Tibial artery (tissue), 4 donors: Measurements from ENCODE around the gene POLA1.

Experiments
- DNase-seq, 2 donors: peaks; one replicate each; pipeline ENCODE4 v3.0.0-alpha.2; 2019
- H3K27ac ChIP-seq, 2 donors: fragments of 200-600 bp; sonication (generic) in 1 of 2; 1 replicate in 1 of 2; 2 replicates in 1 of 2; pipeline ENCODE4 v1.5.1; 2018 to 2019; ENCODE audit warnings: mild to moderate bottlenecking in 1 of 2
- H3K27me3 ChIP-seq, 2 donors: fragments of 200-600 bp; sonication (generic) in 1 of 2; one replicate each; pipeline versions ENCODE4 v1.5.1 to v1.6.0; 2016 to 2019
- H3K36me3 ChIP-seq, 3 donors: fragments of 200-600 bp; sonication (generic) in 2 of 3; one replicate each; pipeline ENCODE4 v1.5.1; 2016 to 2019; ENCODE audit warnings: mild to moderate bottlenecking in 2 of 3
- H3K4me1 ChIP-seq, 4 donors: fragments of 200-600 bp; sonication (generic) in 2 of 4; 1 replicate in 3 of 4; 2 replicates in 1 of 4; pipeline ENCODE4 v1.5.1; 2016 to 2019
- H3K4me3 ChIP-seq, 2 donors: fragments of 200-600 bp; sonication (generic) in 1 of 2; 1 replicate in 1 of 2; 2 replicates in 1 of 2; pipeline ENCODE4 v1.5.1; 2018 to 2019; ENCODE audit warnings: mild to moderate bottlenecking in 2 of 2
- H3K9me3 ChIP-seq, 3 donors: fragments of 200-600 bp; sonication (generic) in 1 of 3; one replicate each; pipeline ENCODE4 v1.5.1; 2016 to 2019
- intact Hi-C: fragments of 100-400 bp; cut with DNase I; formaldehyde crosslinking; loops from one replicate; pipeline ENCODE4 v1.15.0; 2023; ENCODE audit warnings: low total_unique reads
- TF ChIP-seq, protein P1 (sequence below), 2 experiments: fragments of 200-600 bp in 1 of 2; fragments of 450-650 bp in 1 of 2; IDR thresholded peaks; one replicate each; pipeline ENCODE4 v1.5.1; 2017 to 2019; ENCODE audit warnings: antibody characterized with exemption in 2 of 2, mild to moderate bottlenecking in 1 of 2, moderate library complexity in 1 of 2

The POLA1 gene

DNA sequence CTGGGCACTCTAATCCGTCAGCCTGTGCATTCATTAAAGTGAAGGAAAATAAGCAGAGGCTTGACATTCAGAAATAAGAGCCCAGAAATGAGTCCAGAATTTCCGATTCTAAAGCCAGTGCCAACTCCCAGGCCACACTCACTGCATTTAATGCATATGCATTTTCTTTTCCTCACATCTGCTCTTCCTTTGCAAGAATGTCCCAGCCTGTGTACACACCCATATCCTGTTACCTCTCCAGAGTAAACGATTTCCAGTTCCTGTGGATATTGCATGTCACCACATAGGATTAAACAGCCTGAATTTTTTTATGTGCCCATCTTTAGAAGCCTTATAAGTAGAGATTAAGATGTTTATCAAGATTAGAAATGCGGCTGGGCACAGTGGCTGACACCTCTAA lies 294.6 kb downstream of the POLA1 start:
- no peaks in the 10 kb centered on the region for H3K36me3 ChIP-seq
- H3K27me3 ChIP-seq, result no peaks in the 10 kb centered on the region
- intact Hi-C loops, result no loop called here

DNA sequence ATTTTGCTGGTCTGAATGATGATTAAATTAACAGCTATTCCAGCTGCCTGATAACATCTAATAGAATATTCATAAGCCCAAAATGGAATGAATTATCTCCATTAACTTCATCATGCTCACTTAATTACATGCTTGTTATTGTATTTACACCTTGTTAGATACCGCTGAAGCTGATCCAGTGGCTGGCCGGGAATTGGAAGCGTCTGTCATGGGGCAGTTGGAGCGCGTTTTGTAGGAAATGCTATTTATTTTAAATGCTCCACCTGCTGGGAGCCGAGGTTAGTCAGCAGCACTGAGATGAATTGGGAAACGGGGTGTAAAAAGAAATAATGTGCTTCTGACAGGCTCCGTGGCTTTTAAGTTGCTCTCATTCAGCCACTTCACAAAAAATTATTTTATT lies 296.8 kb downstream of the POLA1 start:
- no peak overlapping the region for H3K4me3 ChIP-seq
- no peak overlapping the region for H3K27ac ChIP-seq
- H3K27me3 ChIP-seq, result no peaks in the 10 kb centered on the region
- intact Hi-C loops, result no loop called here
- DNase-seq, result no peak
- no peaks in the 10 kb centered on the region for H3K36me3 ChIP-seq
- TF ChIP-seq, protein P1, sequence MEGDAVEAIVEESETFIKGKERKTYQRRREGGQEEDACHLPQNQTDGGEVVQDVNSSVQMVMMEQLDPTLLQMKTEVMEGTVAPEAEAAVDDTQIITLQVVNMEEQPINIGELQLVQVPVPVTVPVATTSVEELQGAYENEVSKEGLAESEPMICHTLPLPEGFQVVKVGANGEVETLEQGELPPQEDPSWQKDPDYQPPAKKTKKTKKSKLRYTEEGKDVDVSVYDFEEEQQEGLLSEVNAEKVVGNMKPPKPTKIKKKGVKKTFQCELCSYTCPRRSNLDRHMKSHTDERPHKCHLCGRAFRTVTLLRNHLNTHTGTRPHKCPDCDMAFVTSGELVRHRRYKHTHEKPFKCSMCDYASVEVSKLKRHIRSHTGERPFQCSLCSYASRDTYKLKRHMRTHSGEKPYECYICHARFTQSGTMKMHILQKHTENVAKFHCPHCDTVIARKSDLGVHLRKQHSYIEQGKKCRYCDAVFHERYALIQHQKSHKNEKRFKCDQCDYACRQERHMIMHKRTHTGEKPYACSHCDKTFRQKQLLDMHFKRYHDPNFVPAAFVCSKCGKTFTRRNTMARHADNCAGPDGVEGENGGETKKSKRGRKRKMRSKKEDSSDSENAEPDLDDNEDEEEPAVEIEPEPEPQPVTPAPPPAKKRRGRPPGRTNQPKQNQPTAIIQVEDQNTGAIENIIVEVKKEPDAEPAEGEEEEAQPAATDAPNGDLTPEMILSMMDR (IDR thresholded peaks at IDR 0.05), result no peak
- H3K4me1 ChIP-seq, result no peaks in the 10 kb centered on the region
- no peaks in the 10 kb centered on the region for H3K9me3 ChIP-seq

More for the DNA sequence above, 294.6 kb downstream of the POLA1 start:
- no peak overlapping the region for H3K4me3 ChIP-seq
- H3K27ac ChIP-seq, result no peak overlapping the region
- H3K9me3 ChIP-seq, result no peaks in the 10 kb centered on the region
- H3K4me1 ChIP-seq, result no peaks in the 10 kb centered on the region
- TF ChIP-seq, protein P1 (IDR thresholded peaks at IDR 0.05), result no peak
- DNase-seq, result no peak

DNA sequence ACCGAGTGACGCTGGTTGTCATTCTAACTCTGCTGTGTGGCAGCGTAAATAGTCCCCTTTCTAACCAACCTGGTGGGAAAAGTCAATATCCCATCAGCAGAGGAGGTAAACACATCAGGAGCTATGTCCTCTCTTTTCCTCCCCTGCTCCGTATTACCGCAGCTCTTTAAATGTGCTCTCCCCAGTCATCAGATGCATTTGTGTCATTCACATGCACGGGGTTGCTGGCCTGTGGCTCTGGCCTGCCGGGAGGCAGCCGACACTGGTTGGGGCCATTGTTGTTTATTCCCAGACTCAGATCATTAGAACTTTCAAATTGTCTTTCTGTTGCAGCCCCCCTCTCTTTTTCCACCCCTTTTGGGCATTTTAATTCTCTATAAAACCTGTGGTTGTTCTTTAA lies 300.2 kb downstream of the POLA1 start:
- Histone ChIP-seq H3K4me1 (no peaks in the 10 kb centered on the region), H3K4me3 (no peak overlapping the region), H3K36me3 (peaks cover 0 to 11% (median 0%) of the 10 kb centered on the region in 3 donors), H3K9me3 (no peaks in the 10 kb centered on the region), H3K27ac (no peak overlapping the region), H3K27me3 (no peaks in the 10 kb centered on the region)
- TF ChIP-seq, protein P1 (IDR thresholded peaks at IDR 0.05), result no peak
- no peak for DNase-seq
- intact Hi-C loops, result no loop called here

DNA sequence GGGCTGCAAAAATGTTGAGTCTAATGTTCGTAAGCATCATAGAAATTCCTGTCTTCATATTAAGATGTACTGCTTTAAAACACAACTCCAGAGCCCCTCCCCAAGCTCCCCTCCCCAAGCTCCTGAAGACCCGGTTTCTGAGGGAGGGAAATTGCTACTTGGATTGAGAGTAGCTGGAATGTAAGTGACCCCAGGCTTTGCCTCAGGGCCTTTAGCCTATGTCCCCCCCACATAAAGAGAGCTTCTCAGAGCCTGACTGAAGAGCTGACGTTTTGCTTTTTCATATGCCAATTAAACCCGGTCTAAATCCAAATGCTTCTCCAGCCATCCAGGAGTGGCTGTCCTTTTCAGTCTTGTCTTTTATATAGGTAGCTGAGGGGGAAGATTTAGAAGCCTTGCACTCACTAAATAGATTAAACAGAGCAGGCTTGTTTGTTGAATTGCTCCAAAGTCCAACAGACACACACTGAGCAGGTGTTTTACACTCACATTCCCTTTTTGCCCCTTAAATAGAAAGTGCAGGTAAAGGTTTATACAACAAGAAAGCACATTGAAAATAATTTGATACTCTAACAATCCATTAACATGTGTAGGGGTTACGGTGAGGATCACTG lies 302.5 kb downstream of the POLA1 start:
- no peaks in the 10 kb centered on the region for H3K4me1 ChIP-seq
- H3K4me3 ChIP-seq, result no peak overlapping the region
- H3K36me3 ChIP-seq, result peaks cover 0 to 11% (median 0%) of the 10 kb centered on the region in 3 donors
- TF ChIP-seq, protein P1 (IDR thresholded peaks at IDR 0.05), result no peak
- no peaks in the 10 kb centered on the region for H3K9me3 ChIP-seq
- intact Hi-C loops, result no loop called here
- no peaks in the 10 kb centered on the region for H3K27me3 ChIP-seq
- DNase-seq, result no peak
- no peak overlapping the region for H3K27ac ChIP-seq

DNA sequence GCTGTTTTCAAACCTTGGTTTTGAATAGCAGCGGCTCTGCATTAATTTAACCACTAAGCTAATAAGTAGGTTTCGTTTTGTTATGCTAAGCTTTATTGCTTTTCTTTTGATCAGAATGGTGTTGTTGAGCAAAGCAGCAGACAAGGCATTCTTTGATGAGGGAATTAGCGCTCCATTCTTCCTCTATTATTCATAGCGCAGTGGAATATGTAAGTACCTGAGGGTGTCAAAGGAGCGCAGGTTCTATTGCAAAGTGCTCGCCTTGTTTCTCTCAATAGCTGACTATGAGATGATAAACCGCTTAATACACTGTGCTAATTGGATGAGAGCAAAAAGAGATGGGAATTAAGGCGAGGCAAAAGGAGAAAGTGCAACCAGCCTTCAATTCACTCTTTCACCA lies 305.8 kb downstream of the POLA1 start:
- DNase-seq, result no peak
- no peaks in the 10 kb centered on the region for H3K9me3 ChIP-seq
- no peak overlapping the region for H3K27ac ChIP-seq
- intact Hi-C loops, result no loop called here
- peaks cover 0 to 4% (median 2%) of the 10 kb centered on the region in 4 donors for H3K4me1 ChIP-seq
- peaks cover 0 to 11% (median 0%) of the 10 kb centered on the region in 3 donors for H3K36me3 ChIP-seq
- H3K27me3 ChIP-seq, result peaks cover 0 to 19% of the 10 kb centered on the region in 2 donors
- no peak overlapping the region for H3K4me3 ChIP-seq
- TF ChIP-seq, protein P1 (IDR thresholded peaks at IDR 0.05), result no peak
